Pulmonary artery endothelial cell (primary cell): ENCODE measurements around the gene UIMC1. TPM values are rescaled to one million over a fixed set of nuclear protein-coding genes. Genes with fewer than 3 reads are reported as not detected.
"Not testable (repeated sequence)": the region's sequence is repeated elsewhere in the genome, so short reads cannot be mapped to it uniquely, and the experiment has no call there.

Experiments used
- DNase-seq: peaks from one replicate; pipeline ENCODE4 v3.0.0-alpha.2; 2011; ENCODE audit warnings: low read depth, low spot score
- total RNA-seq: library from RNA; depleted of rRNA; stranded (reverse); fragments of >200 nt; gene quantifications from 2 replicates; pipeline ENCODE4 v1.2.3, GENCODE V29; 2014

The UIMC1 gene
- total RNA-seq, 1 donor from 2014 or later = 41.6 TPM

DNA sequence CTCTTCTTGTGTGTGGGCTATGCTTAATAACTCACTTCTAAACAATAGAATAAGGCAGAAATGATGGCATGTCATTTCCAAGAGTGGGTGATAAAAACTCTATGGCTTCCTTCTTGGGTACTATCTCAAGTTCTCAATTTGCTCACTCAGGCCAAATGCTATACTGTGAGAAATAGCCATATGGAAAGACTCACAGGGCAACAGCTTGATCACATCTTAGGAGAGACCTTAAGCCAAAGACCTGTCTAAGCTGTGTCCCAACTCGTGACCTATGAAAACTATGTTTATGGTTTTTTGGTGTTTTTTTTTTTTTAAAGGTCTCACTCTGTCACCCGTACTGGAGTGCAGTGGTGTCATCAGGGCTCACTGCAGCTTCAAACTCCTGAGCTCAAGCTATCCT, 2.1 kb upstream of the UIMC1 start:
- no peak for DNase-seq

DNA sequence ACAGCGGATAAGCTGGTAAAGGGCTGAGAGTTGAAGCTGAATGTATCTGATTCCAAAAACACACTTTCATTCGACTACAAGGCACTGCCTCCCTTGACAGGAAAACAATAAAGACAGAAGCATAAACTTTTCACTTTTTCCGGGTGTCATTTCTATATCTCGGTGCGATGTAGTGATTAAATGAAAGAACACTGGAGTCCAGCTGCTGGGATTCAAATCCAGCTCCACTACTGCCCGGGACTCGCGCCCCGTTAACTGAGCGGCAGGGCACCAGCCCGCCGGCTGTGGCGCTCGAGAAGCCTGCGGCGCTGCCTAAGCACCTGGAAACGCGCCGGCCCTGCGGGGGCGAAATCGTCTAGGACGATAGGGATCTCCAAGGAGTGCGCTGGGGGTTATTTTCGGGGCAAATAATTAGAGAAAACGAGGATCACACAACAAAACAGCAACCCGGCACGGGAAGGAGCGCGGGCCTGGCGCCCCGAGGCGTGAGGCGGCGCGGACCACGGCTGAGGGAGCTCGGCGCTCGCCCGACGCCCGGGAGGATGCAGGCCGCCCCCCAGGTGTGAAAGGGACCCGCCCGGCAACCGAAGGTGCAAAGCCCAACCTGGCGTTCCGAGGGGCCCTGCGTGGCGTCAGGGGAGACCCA, 837 bp downstream of the UIMC1 start:
- peak; percentile 36 for DNase-seq

GRCh38 chr5:177004961-177005360, 1.6 kb downstream of the UIMC1 start:
- no peak for DNase-seq

DNA sequence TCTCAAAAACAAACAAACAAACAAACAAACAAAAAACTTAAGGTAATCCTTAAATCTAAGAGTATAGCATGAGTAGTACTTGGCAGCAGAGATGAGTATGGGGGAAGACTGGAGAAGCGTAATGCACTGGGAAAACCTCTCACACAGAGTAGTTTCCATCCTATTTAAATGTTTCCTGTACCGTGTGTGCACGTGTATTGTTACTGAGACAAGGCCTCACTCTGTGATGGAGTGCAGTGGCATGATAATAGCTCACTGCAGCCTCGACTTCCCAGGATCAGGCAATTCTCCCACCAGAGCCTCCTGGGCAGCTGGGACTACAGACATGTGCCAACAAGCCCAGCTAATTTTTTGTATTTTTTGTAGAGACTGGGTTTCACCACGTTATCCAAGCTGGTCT, 2.9 kb downstream of the UIMC1 start:
- no peak for DNase-seq

GRCh38 chr5:176999526-176999925, 7.1 kb downstream of the UIMC1 start:
- not testable (repeated sequence) for DNase-seq

- no peak for DNase-seq
These were observed 7.8 kb downstream of the UIMC1 start for GRCh38 chr5:176998828-176999227.

- no peak for DNase-seq
These were observed 9.8 kb downstream of the UIMC1 start for GRCh38 chr5:176996780-176997179.

GRCh38 chr5:176995896-176996767, 10.4 kb downstream of the UIMC1 start:
- peak; percentile 61 for DNase-seq

DNA sequence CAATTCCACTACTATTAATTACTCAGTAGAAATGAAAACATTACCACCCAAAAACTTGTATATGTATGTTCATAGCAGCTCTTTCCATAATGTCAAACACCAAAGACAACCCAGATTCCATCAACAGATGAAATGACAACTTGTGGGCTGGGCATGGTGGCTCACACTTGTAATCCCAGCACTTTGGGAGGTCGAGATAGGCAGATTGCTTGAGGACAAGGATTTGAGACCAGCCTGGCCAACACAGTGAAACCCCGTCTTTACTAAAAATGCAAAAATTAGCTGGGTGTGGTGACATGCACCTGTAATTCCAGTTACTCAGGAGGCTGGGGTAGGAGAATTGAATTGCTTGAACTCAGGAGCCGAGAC, 11.5 kb downstream of the UIMC1 start:
- DNase-seq = no peak

DNA sequence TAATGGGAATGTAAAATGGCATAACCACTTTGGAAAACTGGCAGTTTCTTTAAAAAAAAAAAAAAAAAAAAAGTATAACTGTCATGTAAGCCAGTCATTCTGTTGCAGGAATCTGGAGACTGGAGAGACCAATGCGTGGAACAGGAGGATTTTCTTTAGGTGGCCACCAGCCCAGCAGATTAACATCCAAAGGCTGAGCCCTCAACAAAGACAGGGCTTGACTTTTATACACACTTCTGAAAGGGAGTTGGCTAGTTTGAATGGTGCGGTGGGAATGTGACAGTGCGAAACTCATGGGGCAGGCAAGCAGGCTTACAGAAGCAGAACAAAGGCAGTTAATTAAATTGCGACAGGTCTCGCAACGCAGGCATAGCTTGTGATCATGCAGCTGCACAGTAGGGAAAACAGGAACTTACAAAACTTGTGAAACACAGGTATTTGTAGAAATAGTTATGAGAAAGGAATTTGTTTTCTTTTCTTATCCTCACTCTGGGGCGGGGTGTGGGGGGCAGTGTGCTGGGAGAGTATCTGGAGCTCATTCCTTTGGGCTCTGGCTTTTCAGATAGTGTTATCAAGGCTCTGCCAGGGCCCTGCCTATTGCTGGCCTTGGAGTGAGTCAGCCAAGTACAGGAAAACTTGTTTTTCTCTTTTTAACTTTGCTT, 12.0 kb downstream of the UIMC1 start:
- peak; percentile 94 for DNase-seq

GRCh38 chr5:176993081-176993480, 13.5 kb downstream of the UIMC1 start:
- not testable (repeated sequence) for DNase-seq

- DNase-seq = no peak
These were observed 19.0 kb downstream of the UIMC1 start for GRCh38 chr5:176987583-176987982.

DNA sequence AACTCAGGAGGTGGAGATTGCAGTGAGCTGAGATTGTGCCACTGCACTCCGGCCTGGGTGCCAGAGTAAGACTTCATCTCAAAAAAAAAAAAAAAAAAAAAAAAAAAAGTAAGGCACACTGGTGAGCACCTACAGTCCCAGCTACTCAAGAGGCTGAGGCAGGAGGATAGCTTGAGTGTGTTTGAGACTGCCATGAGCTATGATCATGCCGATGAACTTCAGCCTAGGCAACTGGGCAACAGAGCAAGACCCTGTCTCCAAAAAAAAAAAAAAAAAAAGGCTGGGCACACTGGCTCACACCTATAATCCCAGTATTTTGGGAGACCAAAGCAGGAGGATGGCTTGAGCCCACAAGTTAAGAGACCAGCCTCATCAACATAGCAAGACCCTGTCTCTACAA, 20.3 kb downstream of the UIMC1 start:
- DNase-seq = no peak

DNA sequence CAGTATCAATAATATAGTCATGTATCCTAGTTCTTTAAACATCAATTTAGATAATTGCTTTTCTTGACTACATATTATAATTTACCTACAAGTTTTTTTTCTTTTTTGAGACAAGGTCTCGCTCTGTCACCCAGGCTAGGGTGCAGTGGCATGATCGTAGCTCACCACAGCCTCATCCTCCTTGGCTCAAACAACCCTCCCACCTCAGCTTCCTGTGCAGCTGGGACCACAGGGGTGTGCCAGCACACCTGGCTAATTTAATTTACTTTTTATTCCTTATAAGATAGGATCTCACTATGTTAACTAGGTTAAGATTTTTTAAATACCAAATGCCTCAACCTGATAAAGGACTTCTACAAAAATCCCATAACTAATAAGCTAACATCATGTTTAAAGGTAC, 21.1 kb downstream of the UIMC1 start:
- DNase-seq = no peak

DNA sequence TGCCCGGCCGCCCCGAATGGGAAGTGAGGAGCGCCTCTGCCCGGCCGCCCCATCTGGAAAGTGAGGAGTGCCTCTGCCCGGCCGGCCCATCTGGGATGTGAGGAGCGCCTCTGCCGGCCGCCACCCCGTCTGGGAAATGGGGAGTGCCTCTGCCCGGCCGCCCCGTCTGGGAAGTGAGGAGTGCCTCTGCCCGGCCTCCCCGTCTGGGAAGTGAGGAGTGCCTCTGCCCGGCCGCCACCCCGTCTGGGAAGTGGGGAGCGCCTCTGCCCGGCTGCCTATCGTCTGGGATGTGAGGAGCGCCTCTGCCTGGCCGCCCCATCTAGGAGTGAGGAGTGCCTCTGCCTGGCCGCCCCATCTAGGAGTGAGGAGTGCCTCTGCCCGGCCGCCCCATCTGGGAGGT, 22.4 kb downstream of the UIMC1 start:
- not testable (repeated sequence) for DNase-seq

GRCh38 chr5:176983593-176983992, 23.0 kb downstream of the UIMC1 start:
- not testable (repeated sequence) for DNase-seq

GRCh38 chr5:176983112-176983511, 23.5 kb downstream of the UIMC1 start:
- DNase-seq = not testable (repeated sequence)

DNA sequence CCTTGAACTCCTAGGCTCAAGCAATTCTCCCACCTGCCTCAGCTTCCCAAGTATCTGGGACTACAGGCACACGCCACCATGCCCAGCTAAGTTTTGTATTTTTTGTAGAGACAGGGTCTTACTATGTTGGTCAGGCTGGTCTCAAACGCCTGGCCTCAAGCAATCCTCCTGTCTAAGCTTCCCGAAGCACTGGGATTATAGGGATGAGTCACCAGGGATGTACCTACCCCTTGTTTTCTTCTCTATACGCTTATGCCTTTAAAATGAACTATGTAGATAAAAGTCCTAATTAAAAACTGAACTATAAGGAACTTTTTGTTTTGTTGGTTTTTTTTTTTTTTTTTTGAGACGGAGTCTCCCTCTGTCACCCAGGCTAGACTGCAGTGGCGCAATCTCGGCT, 25.8 kb downstream of the UIMC1 start:
- DNase-seq = no peak

GRCh38 chr5:176979669-176980068, 26.9 kb downstream of the UIMC1 start:
- no peak for DNase-seq

GRCh38 chr5:176965633-176966032, 40.9 kb downstream of the UIMC1 start:
- no peak for DNase-seq

GRCh38 chr5:176959051-176959450, 47.5 kb downstream of the UIMC1 start:
- DNase-seq = no peak

DNA sequence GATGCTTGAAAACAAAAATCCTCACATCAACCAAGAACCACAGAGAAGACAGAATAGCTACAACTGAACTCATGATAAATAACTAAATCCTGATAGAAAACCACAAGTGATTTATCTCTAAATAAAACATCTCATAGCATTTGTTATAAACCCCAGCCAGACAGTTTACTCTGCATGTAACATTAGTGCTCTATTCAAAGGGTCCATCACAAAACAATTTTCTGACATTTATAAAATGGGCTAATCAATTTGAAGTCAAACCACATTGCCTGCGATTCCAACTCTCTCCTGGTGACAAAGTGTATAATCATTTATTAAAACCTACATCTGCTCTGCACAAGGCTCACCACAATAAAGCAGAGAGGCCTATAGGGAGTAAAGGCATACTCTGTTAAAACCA, 49.8 kb downstream of the UIMC1 start:
- DNase-seq = no peak
